ENCODE measurements around the gene NR4A1.

Gene NR4A1

GRCh38 chr12:52057638-52058576 is 6.7 kb downstream of the NR4A1 start:
- no peak for TF ChIP-seq CTCF (IDR thresholded peaks at IDR 0.05; ENCODE audit: extremely low read depth, missing control alignments)
- no peak for DNase-seq (ENCODE audit: low spot score)

- no peak for DNase-seq (ENCODE audit: low spot score)
- no peak for TF ChIP-seq CTCF (IDR thresholded peaks at IDR 0.05; ENCODE audit: extremely low read depth, missing control alignments)
Observed at GRCh38 chr12:52058631-52059361, 7.6 kb downstream of the NR4A1 start.

GRCh38 chr12:52059582-52060497 is 8.6 kb downstream of the NR4A1 start:
- no peak for DNase-seq (ENCODE audit: low spot score)
- no peak for TF ChIP-seq CTCF (IDR thresholded peaks at IDR 0.05; ENCODE audit: extremely low read depth, missing control alignments)

DNA sequence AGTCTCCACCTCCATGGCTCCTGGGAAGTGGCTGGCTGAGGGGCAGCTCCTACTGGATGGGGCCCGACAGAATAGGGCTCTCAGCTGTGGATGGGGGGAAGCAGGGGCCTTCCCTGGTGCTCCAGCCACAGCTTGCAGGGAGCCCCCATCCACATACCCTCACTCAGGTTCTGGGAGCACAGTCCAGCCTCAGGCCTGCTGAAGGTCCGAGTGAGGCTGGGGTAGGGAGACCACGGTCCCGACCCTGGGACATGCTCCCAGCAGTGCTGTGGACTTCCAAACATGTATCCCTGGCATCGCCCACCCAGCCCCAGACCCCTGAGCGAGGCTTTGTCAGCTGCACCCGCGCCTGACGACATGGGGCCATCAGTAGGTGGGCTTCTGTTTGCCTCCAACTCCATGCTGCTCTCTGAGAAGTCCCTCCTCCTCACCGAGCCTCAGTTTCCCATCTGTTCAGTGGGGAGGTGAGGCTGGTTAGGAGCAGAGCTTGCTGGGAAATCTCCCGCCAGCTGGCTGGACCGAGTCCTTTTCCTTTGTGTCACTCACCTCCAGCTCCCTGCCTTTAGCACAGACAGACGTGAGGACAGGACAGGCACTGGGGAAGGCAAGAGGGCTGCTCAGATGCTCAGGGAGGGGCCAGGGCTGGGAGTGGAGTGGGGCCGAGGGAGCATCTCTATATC is 9.4 kb downstream of the NR4A1 start:
- no peak for TF ChIP-seq CTCF (IDR thresholded peaks at IDR 0.05; ENCODE audit: extremely low read depth, missing control alignments)
- no peak for DNase-seq (ENCODE audit: low spot score)

GRCh38 chr12:52061470-52062166 is 10.4 kb downstream of the NR4A1 start:
- no peak for DNase-seq (ENCODE audit: low spot score)
- TF ChIP-seq CTCF (IDR thresholded peaks at IDR 0.05; ENCODE audit: extremely low read depth, missing control alignments) = no peak
